ENCODE results near the gene SPATA3.

Gene SPATA3

GRCh38 chr2:231010201-231010730, 14.3 kb downstream of the SPATA3 start:
- Histone ChIP-seq H2AFZ (ENCODE audit: low read depth, low read length, severe bottlenecking) (no peak overlapping the region), H3K79me2 (ENCODE audit: insufficient read depth, low read length) (no peaks in the 10 kb centered on the region), H4K20me1 (ENCODE audit: low read depth, low read length) (no peaks in the 10 kb centered on the region), H3K36me3 (ENCODE audit: low read length) (no peaks in the 10 kb centered on the region), H3K4me2 (ENCODE audit: low read depth, low read length, poor library complexity, severe bottlenecking) (no peak overlapping the region), H3K9me2 (replicated peaks; ENCODE audit: insufficient read depth, low read length) (no peaks in the 10 kb centered on the region), H3K27me3 (ENCODE audit: low read length) (no peaks in the 10 kb centered on the region), H3K9ac (ENCODE audit: low read length) (no peak overlapping the region), H3K27ac (ENCODE audit: low read depth, low read length) (no peak overlapping the region), H3K4me3 (ENCODE audit: insufficient read depth, low read length, poor library complexity, severe bottlenecking) (no peak overlapping the region), H3K9me3 (ENCODE audit: insufficient read depth, low read length) (no peaks in the 10 kb centered on the region), H3F3A (ENCODE audit: insufficient read depth) (no peaks in the 10 kb centered on the region)
- TF ChIP-seq EZH2phosphoT487 (conservative IDR thresholded peaks at IDR 0.05; ENCODE audit: low read length) (no peak), CTCF (IDR thresholded peaks at IDR 0.05; ENCODE audit: insufficient read depth, low read length, poor library complexity, severe bottlenecking) (no peak)

GRCh38 chr2:231011526-231011925, 15.6 kb downstream of the SPATA3 start:
- no peak overlapping the region for H3K27ac ChIP-seq (ENCODE audit: low read depth, low read length)
- TF ChIP-seq CTCF (IDR thresholded peaks at IDR 0.05; ENCODE audit: insufficient read depth, low read length, poor library complexity, severe bottlenecking) (no peak), EZH2phosphoT487 (conservative IDR thresholded peaks at IDR 0.05; ENCODE audit: low read length) (no peak)
- no peaks in the 10 kb centered on the region for H3K27me3 ChIP-seq (ENCODE audit: low read length)
- no peaks in the 10 kb centered on the region for H3F3A ChIP-seq (ENCODE audit: insufficient read depth)
- no peaks in the 10 kb centered on the region for H3K9me2 ChIP-seq (replicated peaks; ENCODE audit: insufficient read depth, low read length)
- H3K36me3 ChIP-seq (ENCODE audit: low read length): no peaks in the 10 kb centered on the region
- H3K4me2 ChIP-seq (ENCODE audit: low read depth, low read length, poor library complexity, severe bottlenecking): no peak overlapping the region
- no peak overlapping the region for H3K4me3 ChIP-seq (ENCODE audit: insufficient read depth, low read length, poor library complexity, severe bottlenecking)
- H3K9me3 ChIP-seq (ENCODE audit: insufficient read depth, low read length): no peaks in the 10 kb centered on the region
- H4K20me1 ChIP-seq (ENCODE audit: low read depth, low read length): no peaks in the 10 kb centered on the region
- H3K9ac ChIP-seq (ENCODE audit: low read length): no peak overlapping the region
- no peaks in the 10 kb centered on the region for H3K79me2 ChIP-seq (ENCODE audit: insufficient read depth, low read length)
- H2AFZ ChIP-seq (ENCODE audit: low read depth, low read length, severe bottlenecking): no peak overlapping the region

- no peaks in the 10 kb centered on the region for H4K20me1 ChIP-seq (ENCODE audit: low read depth, low read length)
- H3K4me3 ChIP-seq (ENCODE audit: insufficient read depth, low read length, poor library complexity, severe bottlenecking): no peak overlapping the region
- H3F3A ChIP-seq (ENCODE audit: insufficient read depth): no peaks in the 10 kb centered on the region
- no peak overlapping the region for H3K9ac ChIP-seq (ENCODE audit: low read length)
- no peaks in the 10 kb centered on the region for H3K36me3 ChIP-seq (ENCODE audit: low read length)
- no peaks in the 10 kb centered on the region for H3K27me3 ChIP-seq (ENCODE audit: low read length)
- H3K4me2 ChIP-seq (ENCODE audit: low read depth, low read length, poor library complexity, severe bottlenecking): no peak overlapping the region
- TF ChIP-seq EZH2phosphoT487 (conservative IDR thresholded peaks at IDR 0.05; ENCODE audit: low read length): no peak
- TF ChIP-seq CTCF (IDR thresholded peaks at IDR 0.05; ENCODE audit: insufficient read depth, low read length, poor library complexity, severe bottlenecking): no peak
- no peak overlapping the region for H3K27ac ChIP-seq (ENCODE audit: low read depth, low read length)
- no peak overlapping the region for H2AFZ ChIP-seq (ENCODE audit: low read depth, low read length, severe bottlenecking)
- no peaks in the 10 kb centered on the region for H3K9me2 ChIP-seq (replicated peaks; ENCODE audit: insufficient read depth, low read length)
- H3K79me2 ChIP-seq (ENCODE audit: insufficient read depth, low read length): no peaks in the 10 kb centered on the region
- H3K9me3 ChIP-seq (ENCODE audit: insufficient read depth, low read length): no peaks in the 10 kb centered on the region
Measured at GRCh38 chr2:231012463-231012862, 16.5 kb downstream of the SPATA3 start.

Measured in SU-DHL-6 (cell line).